ENCODE measurements around the gene RRM2.

GRCh38 chr2:10096641-10097040, 25.9 kb upstream of the RRM2 start:
- TF ChIP-seq POLR2A (IDR thresholded peaks at IDR 0.05): no peak
- TF ChIP-seq CTCF (IDR thresholded peaks at IDR 0.05): no peak
